Left ventricle myocardium inferior (tissue), 1 donor: ENCODE data around the gene BCL2L14. TPM values are rescaled to one million over a fixed set of nuclear protein-coding genes. Genes with fewer than 3 reads are reported as not detected.
"Not testable (repeated sequence)": the region's sequence is repeated elsewhere in the genome, so short reads cannot be mapped to it uniquely, and the experiment has no call there.

Experiments
- DNase-seq: peaks from one replicate; pipeline ENCODE4 v3.0.0-alpha.2; 2020
- H3K27ac ChIP-seq: fragments of 200-600 bp; replicated peaks from 2 replicates; pipeline ENCODE4 v1.8.0; 2021
- H3K27me3 ChIP-seq: fragments of 200-600 bp; 2 replicates; pipeline ENCODE4 v1.8.0; 2021; ENCODE audit warnings: low read depth
- H3K36me3 ChIP-seq: fragments of 200-600 bp; 2 replicates; pipeline ENCODE4 v1.8.0; 2021
- H3K4me1 ChIP-seq: fragments of 200-600 bp; 2 replicates; pipeline ENCODE4 v1.8.0; 2021
- H3K4me3 ChIP-seq: fragments of 200-600 bp; 2 replicates; pipeline ENCODE4 v1.8.0; 2021; ENCODE audit warnings: mild to moderate bottlenecking, moderate library complexity
- H3K9me3 ChIP-seq: fragments of 200-600 bp; replicated peaks from 2 replicates; pipeline ENCODE4 v1.8.0; 2021
- CTCF ChIP-seq: fragments of 200-600 bp; IDR thresholded peaks from 2 replicates; pipeline ENCODE4 v1.8.0; 2021; ENCODE audit warnings: antibody characterized with exemption, mild to moderate bottlenecking, borderline replicate concordance
- intact Hi-C: fragments of 100-400 bp; cut with micrococcal nuclease; formaldehyde crosslinking; loops from one replicate; pipeline ENCODE4 v1.11.0; 2022
- total RNA-seq: library from RNA; stranded (reverse); fragmentation: NEBNext Ultra II Directional; extraction: Animal tissue kit (Norgen Biotek cat#: 25700); gene quantifications from one replicate; pipeline ENCODE4 v1.2.1, GENCODE V29; 2021
- donor health status: DM: no; HTN: yes; CAD: no; lungs with severe emphysema.

BCL2L14 gene
- total RNA-seq, 1 donor from 2014 or later, result not detected

GRCh38 chr12:12108441-12109058 is 37.8 kb downstream of the BCL2L14 start:
- no peaks in the 10 kb centered on the region for H3K27me3 ChIP-seq
- H3K36me3 ChIP-seq, result peaks cover 19% of the 10 kb centered on the region
- no peak overlapping the region for H3K4me3 ChIP-seq
- TF ChIP-seq CTCF, result no peak
- H3K9me3 ChIP-seq, result peaks cover 35% of the 10 kb centered on the region
- intact Hi-C loops, result no loop called here
- DNase-seq, result no peak
- no peaks in the 10 kb centered on the region for H3K4me1 ChIP-seq
- H3K27ac ChIP-seq, result no peak overlapping the region

GRCh38 chr12:12110923-12111555 is 40.3 kb downstream of the BCL2L14 start:
- intact Hi-C loops, H3K4me3 ChIP-seq, H3K27ac ChIP-seq, DNase-seq, H3K4me1 ChIP-seq, H3K27me3 ChIP-seq: not testable (repeated sequence)
- peaks cover 27% of the 10 kb centered on the region for H3K9me3 ChIP-seq
- peaks cover 11% of the 10 kb centered on the region for H3K36me3 ChIP-seq

- TF ChIP-seq CTCF, result no peak
- DNase-seq, result no peak
- H3K27me3 ChIP-seq, result no peaks in the 10 kb centered on the region
- H3K4me1 ChIP-seq, result no peaks in the 10 kb centered on the region
- intact Hi-C loops, result no loop called here
- peaks cover 26% of the 10 kb centered on the region for H3K36me3 ChIP-seq
- no peak overlapping the region for H3K27ac ChIP-seq
- no peaks in the 10 kb centered on the region for H3K9me3 ChIP-seq
- no peak overlapping the region for H3K4me3 ChIP-seq
These were observed 44.8 kb downstream of the BCL2L14 start for GRCh38 chr12:12115514-12115913.

- no peak for TF ChIP-seq CTCF
- no peaks in the 10 kb centered on the region for H3K9me3 ChIP-seq
- H3K36me3 ChIP-seq, result peaks cover 38% of the 10 kb centered on the region
- no peaks in the 10 kb centered on the region for H3K4me1 ChIP-seq
- intact Hi-C loops, result no loop called here
- no peak overlapping the region for H3K4me3 ChIP-seq
- no peaks in the 10 kb centered on the region for H3K27me3 ChIP-seq
- no peak for DNase-seq
- no peak overlapping the region for H3K27ac ChIP-seq
These were observed 45.9 kb downstream of the BCL2L14 start for GRCh38 chr12:12116677-12117076.

GRCh38 chr12:12121061-12121460 is 50.3 kb downstream of the BCL2L14 start:
- Histone ChIP-seq H3K27ac (no peak overlapping the region), H3K36me3 (peaks cover 68% of the 10 kb centered on the region), H3K27me3 (no peaks in the 10 kb centered on the region), H3K4me3 (no peak overlapping the region), H3K9me3 (no peaks in the 10 kb centered on the region), H3K4me1 (peaks cover 5% of the 10 kb centered on the region)
- intact Hi-C loops, result no loop called here
- no peak for DNase-seq
- no peak for TF ChIP-seq CTCF

GRCh38 chr12:12123036-12123604 is 52.4 kb downstream of the BCL2L14 start:
- Histone ChIP-seq H3K4me1 (peaks cover 5% of the 10 kb centered on the region), H3K9me3 (no peaks in the 10 kb centered on the region), H3K27me3 (no peaks in the 10 kb centered on the region), H3K36me3 (peaks cover 82% of the 10 kb centered on the region), H3K27ac (no peak overlapping the region), H3K4me3 (no peak overlapping the region)
- TF ChIP-seq CTCF, result no peak
- DNase-seq, result no peak
- intact Hi-C loops, result no loop called here
